ENCODE results near the gene RRBP1.
A peak's percentile ranks its signal among the peaks of the same experiment; 100 is the strongest.

Gene RRBP1

GRCh38 chr20:17647391-17648314 lies 34.4 kb downstream of the RRBP1 start:
- no peak for DNase-seq (ENCODE audit: low spot score)

GRCh38 chr20:17646961-17647301 lies 35.1 kb downstream of the RRBP1 start:
- DNase-seq (ENCODE audit: low spot score) = no peak

GRCh38 chr20:17646209-17646960 lies 35.7 kb downstream of the RRBP1 start:
- DNase-seq (ENCODE audit: low spot score) = no peak

GRCh38 chr20:17645546-17646208 lies 36.4 kb downstream of the RRBP1 start:
- no peak for DNase-seq (ENCODE audit: low spot score)

- no peak for DNase-seq (ENCODE audit: low spot score)
Observed at GRCh38 chr20:17645010-17645409, 37.0 kb downstream of the RRBP1 start.

GRCh38 chr20:17644451-17644850 lies 37.6 kb downstream of the RRBP1 start:
- DNase-seq (ENCODE audit: low spot score) = no peak

- DNase-seq (ENCODE audit: low spot score) = no peak
Observed at GRCh38 chr20:17643531-17644188, 38.4 kb downstream of the RRBP1 start.

- no peak for DNase-seq (ENCODE audit: low spot score)
Observed at GRCh38 chr20:17642404-17643269, 39.4 kb downstream of the RRBP1 start.

GRCh38 chr20:17641993-17642392 lies 40.0 kb downstream of the RRBP1 start:
- DNase-seq (ENCODE audit: low spot score) = no peak

GRCh38 chr20:17641520-17641964 lies 40.5 kb downstream of the RRBP1 start:
- DNase-seq (ENCODE audit: low spot score) = no peak

GRCh38 chr20:17640875-17641378 lies 41.1 kb downstream of the RRBP1 start:
- no peak for DNase-seq (ENCODE audit: low spot score)

GRCh38 chr20:17640146-17640874 lies 41.7 kb downstream of the RRBP1 start:
- no peak for DNase-seq (ENCODE audit: low spot score)

GRCh38 chr20:17638835-17639407 lies 43.1 kb downstream of the RRBP1 start:
- no peak for DNase-seq (ENCODE audit: low spot score)

- no peak for DNase-seq (ENCODE audit: low spot score)
Observed at GRCh38 chr20:17637985-17638640, 43.9 kb downstream of the RRBP1 start.

GRCh38 chr20:17637413-17637780 lies 44.6 kb downstream of the RRBP1 start:
- no peak for DNase-seq (ENCODE audit: low spot score)

GRCh38 chr20:17636523-17637412 lies 45.3 kb downstream of the RRBP1 start:
- DNase-seq (ENCODE audit: low spot score) = peak; percentile 94

GRCh38 chr20:17635332-17636244 lies 46.5 kb downstream of the RRBP1 start:
- DNase-seq (ENCODE audit: low spot score) = no peak

Data from globus pallidus (tissue), 1 donor.